ENCODE results near the gene THEMIS2.

GRCh38 chr1:27931759-27932158 is 59.4 kb downstream of the THEMIS2 start:
- no peak for TF ChIP-seq CTCF (IDR thresholded peaks at IDR 0.05; ENCODE audit: borderline replicate concordance, extremely low read depth, low read length, poor library complexity, severe bottlenecking)
- no peak for TF ChIP-seq EZH2 (IDR thresholded peaks at IDR 0.05; ENCODE audit: borderline replicate concordance, low read depth, low read length, severe bottlenecking)

Measured in DND-41 (cell line).